HG03060 (cell line): ENCODE measurements around the gene ECEL1.

Source experiments
- ATAC-seq: cut with Tn5 transposase; IDR thresholded peaks from one replicate; pipeline ENCODE4 v1.9.1; 2021; ENCODE audit warnings: low read depth, moderate number of reproducible peaks; ENCODE audit not compliant: unreplicated experiment

ECEL1 gene

GRCh38 chr2:232502511-232502910 is 14.9 kb upstream of the ECEL1 start:
- no peak for ATAC-seq

GRCh38 chr2:232501794-232502390 is 14.3 kb upstream of the ECEL1 start:
- no peak for ATAC-seq

- no peak for ATAC-seq
Observed at GRCh38 chr2:232501331-232501771, 13.7 kb upstream of the ECEL1 start.

- ATAC-seq: no peak
Observed at GRCh38 chr2:232498452-232498851, 10.8 kb upstream of the ECEL1 start.

- no peak for ATAC-seq
Observed at GRCh38 chr2:232497348-232497747, 9.7 kb upstream of the ECEL1 start.

- ATAC-seq: no peak
Observed at GRCh38 chr2:232496501-232497270, 9.1 kb upstream of the ECEL1 start.

GRCh38 chr2:232495292-232495691 is 7.7 kb upstream of the ECEL1 start:
- no peak for ATAC-seq

GRCh38 chr2:232494542-232494941 is 6.9 kb upstream of the ECEL1 start:
- ATAC-seq: no peak

- no peak for ATAC-seq
Observed at GRCh38 chr2:232493701-232494474, 6.3 kb upstream of the ECEL1 start.

- ATAC-seq: no peak
Observed at GRCh38 chr2:232492963-232493700, 5.5 kb upstream of the ECEL1 start.

- ATAC-seq: no peak
Observed at GRCh38 chr2:232492236-232492848, 4.7 kb upstream of the ECEL1 start.

GRCh38 chr2:232491139-232491780 is 3.6 kb upstream of the ECEL1 start:
- ATAC-seq: no peak

- ATAC-seq: no peak
Observed at GRCh38 chr2:232490221-232491138, 2.8 kb upstream of the ECEL1 start.

- ATAC-seq: no peak
Observed at GRCh38 chr2:232489516-232490220, 2.0 kb upstream of the ECEL1 start.

- ATAC-seq: no peak
Observed at GRCh38 chr2:232488721-232489300, 1.2 kb upstream of the ECEL1 start.

- no peak for ATAC-seq
Observed at GRCh38 chr2:232488097-232488711, 570 bp upstream of the ECEL1 start.
